ENCODE measurements around the gene TCOF1.

The TCOF1 gene

GRCh38 chr5:150357326-150358260, at the start of gene TCOF1:
TSS of gene TCOF1 (plus strand) at chr5:150357697. CDS start at chr5:150357747, 50 bp downstream.
- DNase-seq (ENCODE audit: low spot score) = peak; percentile 97

GRCh38 chr5:150309101-150309885, 48.2 kb upstream of the TCOF1 start:
- DNase-seq (ENCODE audit: low spot score) = no peak

GRCh38 chr5:150309886-150310239, 47.6 kb upstream of the TCOF1 start:
- DNase-seq (ENCODE audit: low spot score) = no peak

- no peak for DNase-seq (ENCODE audit: low spot score)
These were observed 47.3 kb upstream of the TCOF1 start for GRCh38 chr5:150310246-150310645.

GRCh38 chr5:150311015-150311692, 46.3 kb upstream of the TCOF1 start:
- DNase-seq (ENCODE audit: low spot score) = no peak

- no peak for DNase-seq (ENCODE audit: low spot score)
These were observed 45.0 kb upstream of the TCOF1 start for GRCh38 chr5:150312518-150312917.

GRCh38 chr5:150313501-150313900, 44.0 kb upstream of the TCOF1 start:
- no peak for DNase-seq (ENCODE audit: low spot score)

GRCh38 chr5:150313921-150314716, 43.4 kb upstream of the TCOF1 start:
- no peak for DNase-seq (ENCODE audit: low spot score)

- DNase-seq (ENCODE audit: low spot score) = no peak
These were observed 42.3 kb upstream of the TCOF1 start for GRCh38 chr5:150315245-150315644.

- DNase-seq (ENCODE audit: low spot score) = no peak
These were observed 41.2 kb upstream of the TCOF1 start for GRCh38 chr5:150316320-150316719.

- DNase-seq (ENCODE audit: low spot score) = no peak
These were observed 40.2 kb upstream of the TCOF1 start for GRCh38 chr5:150317048-150318003.

- no peak for DNase-seq (ENCODE audit: low spot score)
These were observed 38.6 kb upstream of the TCOF1 start for GRCh38 chr5:150318613-150319483.

- DNase-seq (ENCODE audit: low spot score) = no peak
These were observed 38.1 kb upstream of the TCOF1 start for GRCh38 chr5:150319484-150319790.

- no peak for DNase-seq (ENCODE audit: low spot score)
These were observed 37.4 kb upstream of the TCOF1 start for GRCh38 chr5:150320044-150320613.

- no peak for DNase-seq (ENCODE audit: low spot score)
These were observed 36.3 kb upstream of the TCOF1 start for GRCh38 chr5:150321211-150321610.

GRCh38 chr5:150321784-150322183, 35.7 kb upstream of the TCOF1 start:
- no peak for DNase-seq (ENCODE audit: low spot score)

GRCh38 chr5:150322202-150322601, 35.3 kb upstream of the TCOF1 start:
- no peak for DNase-seq (ENCODE audit: low spot score)

GRCh38 chr5:150323092-150323491, 34.4 kb upstream of the TCOF1 start:
- DNase-seq (ENCODE audit: low spot score) = no peak

- no peak for DNase-seq (ENCODE audit: low spot score)
These were observed 33.7 kb upstream of the TCOF1 start for GRCh38 chr5:150323819-150324218.
